ENCODE measurements around the gene ANO6.

ANO6 gene

DNA sequence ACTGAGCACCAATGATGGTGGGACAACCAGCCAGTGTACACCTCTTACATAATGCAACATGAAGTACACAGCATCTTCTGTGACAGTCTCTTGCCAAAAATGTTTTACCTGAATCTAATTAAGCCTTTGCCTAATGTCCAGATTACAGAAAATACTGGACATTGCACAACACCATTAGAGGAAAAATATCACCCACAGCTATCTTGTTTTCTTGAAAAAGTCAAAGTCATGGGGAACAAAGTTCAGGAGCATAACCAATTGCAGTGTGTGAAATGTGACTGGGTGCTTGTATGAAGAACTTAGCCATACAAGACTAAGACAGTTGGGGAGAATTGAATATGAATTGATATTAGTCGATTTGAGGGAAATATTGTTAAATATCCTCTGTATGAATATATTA is 12.1 kb upstream of the ANO6 start:
- no peak for DNase-seq (ENCODE audit: extremely low read depth, low read depth)
- no peak for TF ChIP-seq CTCF (IDR thresholded peaks at IDR 0.05; ENCODE audit: low read depth, low read length)

DNA sequence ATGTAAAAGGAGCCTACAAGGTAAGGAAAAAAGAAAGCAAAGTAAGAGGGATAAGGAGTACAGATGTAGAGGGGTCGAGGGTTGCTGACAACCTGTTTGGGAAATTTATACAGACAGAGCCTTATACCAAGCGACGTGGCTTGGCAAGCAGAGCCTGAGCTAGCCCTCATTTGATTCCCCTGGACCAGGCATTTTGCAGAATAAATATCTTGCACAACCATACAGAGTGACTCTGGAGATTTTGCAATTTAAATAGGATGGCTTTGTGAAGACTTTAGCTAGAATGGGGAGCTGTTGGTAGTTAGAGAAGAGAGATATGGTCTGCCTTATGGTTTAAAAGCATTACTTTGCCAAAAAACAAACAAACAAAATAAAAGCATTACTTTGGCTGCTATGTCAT is 11.1 kb upstream of the ANO6 start:
- TF ChIP-seq CTCF (IDR thresholded peaks at IDR 0.05; ENCODE audit: low read depth, low read length) = no peak
- DNase-seq (ENCODE audit: extremely low read depth, low read depth) = no peak

DNA sequence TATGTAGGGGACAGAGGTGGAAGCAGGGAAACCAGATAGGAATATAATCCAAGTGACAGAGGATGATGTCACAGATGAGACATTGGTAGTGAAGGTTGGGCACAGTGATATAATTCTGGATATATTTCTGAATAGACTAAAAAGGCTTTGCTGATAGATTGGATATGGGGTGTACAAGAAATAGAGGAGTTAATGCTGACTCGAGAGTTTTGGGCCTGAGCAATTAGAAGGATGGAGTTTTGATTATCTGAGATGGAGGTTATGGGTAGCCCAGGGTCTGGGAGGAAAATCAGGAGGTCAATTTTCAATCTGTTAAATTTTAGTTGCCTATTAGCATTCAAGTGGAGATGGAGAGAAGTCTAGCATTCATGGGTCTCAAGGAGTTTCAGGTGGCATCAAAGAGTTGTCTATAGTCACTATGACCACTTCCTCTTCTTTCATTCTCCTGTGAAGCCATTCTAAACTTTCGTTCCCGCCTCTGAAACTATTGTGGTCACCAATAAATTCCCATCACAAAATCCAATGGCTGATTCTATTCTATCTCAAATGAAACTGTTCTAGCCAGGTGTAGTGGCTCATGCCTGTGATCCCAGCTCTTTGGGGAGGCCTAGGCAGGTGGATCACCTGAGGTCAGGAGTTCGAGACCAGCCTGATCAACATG is 10.6 kb upstream of the ANO6 start:
- no peak for DNase-seq (ENCODE audit: extremely low read depth, low read depth)
- TF ChIP-seq CTCF (IDR thresholded peaks at IDR 0.05; ENCODE audit: low read depth, low read length) = no peak

GRCh38 chr12:45208604-45209487 is 7.0 kb upstream of the ANO6 start:
- DNase-seq (ENCODE audit: extremely low read depth, low read depth) = no peak
- no peak for TF ChIP-seq CTCF (IDR thresholded peaks at IDR 0.05; ENCODE audit: low read depth, low read length)

GRCh38 chr12:45209784-45210183 is 6.1 kb upstream of the ANO6 start:
- TF ChIP-seq CTCF (IDR thresholded peaks at IDR 0.05; ENCODE audit: low read depth, low read length) = no peak

GRCh38 chr12:45212064-45212463 is 3.8 kb upstream of the ANO6 start:
- DNase-seq (ENCODE audit: extremely low read depth, low read depth) = no peak
- no peak for TF ChIP-seq CTCF (IDR thresholded peaks at IDR 0.05; ENCODE audit: low read depth, low read length)

More at GRCh38 chr12:45209784-45210183, 6.1 kb upstream of the ANO6 start:
- no peak for DNase-seq (ENCODE audit: extremely low read depth, low read depth)

- no peak for TF ChIP-seq CTCF (IDR thresholded peaks at IDR 0.05; ENCODE audit: low read depth, low read length)
- no peak for DNase-seq (ENCODE audit: extremely low read depth, low read depth)
Observed at GRCh38 chr12:45213107-45213506, 2.8 kb upstream of the ANO6 start.

Data from AG09319 (cell line).